HG02610 (cell line): ENCODE data around the gene GPR87.

Experiments used
- ATAC-seq: cut with Tn5 transposase; IDR thresholded peaks from one replicate; pipeline ENCODE4 v1.9.1; 2021; ENCODE audit warnings: mild to moderate bottlenecking, moderate library complexity; ENCODE audit not compliant: unreplicated experiment

The GPR87 gene

GRCh38 chr3:151318313-151318712 lies 1.7 kb upstream of the GPR87 start:
- no peak for ATAC-seq

- no peak for ATAC-seq
Measured at GRCh38 chr3:151315846-151316245, 774 bp downstream of the GPR87 start.

- ATAC-seq = no peak
Measured at GRCh38 chr3:151315136-151315535, 1.5 kb downstream of the GPR87 start.

GRCh38 chr3:151314593-151314992 lies 2.0 kb downstream of the GPR87 start:
- no peak for ATAC-seq

GRCh38 chr3:151314137-151314536 lies 2.5 kb downstream of the GPR87 start:
- no peak for ATAC-seq

GRCh38 chr3:151312972-151313371 lies 3.6 kb downstream of the GPR87 start:
- no peak for ATAC-seq

- ATAC-seq = no peak
Measured at GRCh38 chr3:151309566-151309965, 7.1 kb downstream of the GPR87 start.

- ATAC-seq = no peak
Measured at GRCh38 chr3:151307583-151308488, 8.8 kb downstream of the GPR87 start.

- no peak for ATAC-seq
Measured at GRCh38 chr3:151307131-151307530, 9.5 kb downstream of the GPR87 start.

GRCh38 chr3:151306168-151306810 lies 10.3 kb downstream of the GPR87 start:
- ATAC-seq = no peak

GRCh38 chr3:151305775-151306151 lies 10.9 kb downstream of the GPR87 start:
- ATAC-seq = no peak

GRCh38 chr3:151305060-151305774 lies 11.4 kb downstream of the GPR87 start:
- ATAC-seq = no peak

- no peak for ATAC-seq
Measured at GRCh38 chr3:151303751-151304150, 12.9 kb downstream of the GPR87 start.

- ATAC-seq = no peak
Measured at GRCh38 chr3:151301787-151302186, 14.8 kb downstream of the GPR87 start.

- no peak for ATAC-seq
Measured at GRCh38 chr3:151300539-151300938, 16.1 kb downstream of the GPR87 start.

GRCh38 chr3:151299006-151299405 lies 17.6 kb downstream of the GPR87 start:
- no peak for ATAC-seq

GRCh38 chr3:151297429-151297828 lies 19.2 kb downstream of the GPR87 start:
- no peak for ATAC-seq

GRCh38 chr3:151296226-151296625 lies 20.4 kb downstream of the GPR87 start:
- ATAC-seq = no peak

- no peak for ATAC-seq
Measured at GRCh38 chr3:151293127-151293526, 23.5 kb downstream of the GPR87 start.

GRCh38 chr3:151290673-151291072 lies 25.9 kb downstream of the GPR87 start:
- no peak for ATAC-seq

GRCh38 chr3:151289445-151289844 lies 27.2 kb downstream of the GPR87 start:
- ATAC-seq = no peak

GRCh38 chr3:151285940-151286339 lies 30.7 kb downstream of the GPR87 start:
- no peak for ATAC-seq
